Measurements from ENCODE around the gene MYOD1.

DNA sequence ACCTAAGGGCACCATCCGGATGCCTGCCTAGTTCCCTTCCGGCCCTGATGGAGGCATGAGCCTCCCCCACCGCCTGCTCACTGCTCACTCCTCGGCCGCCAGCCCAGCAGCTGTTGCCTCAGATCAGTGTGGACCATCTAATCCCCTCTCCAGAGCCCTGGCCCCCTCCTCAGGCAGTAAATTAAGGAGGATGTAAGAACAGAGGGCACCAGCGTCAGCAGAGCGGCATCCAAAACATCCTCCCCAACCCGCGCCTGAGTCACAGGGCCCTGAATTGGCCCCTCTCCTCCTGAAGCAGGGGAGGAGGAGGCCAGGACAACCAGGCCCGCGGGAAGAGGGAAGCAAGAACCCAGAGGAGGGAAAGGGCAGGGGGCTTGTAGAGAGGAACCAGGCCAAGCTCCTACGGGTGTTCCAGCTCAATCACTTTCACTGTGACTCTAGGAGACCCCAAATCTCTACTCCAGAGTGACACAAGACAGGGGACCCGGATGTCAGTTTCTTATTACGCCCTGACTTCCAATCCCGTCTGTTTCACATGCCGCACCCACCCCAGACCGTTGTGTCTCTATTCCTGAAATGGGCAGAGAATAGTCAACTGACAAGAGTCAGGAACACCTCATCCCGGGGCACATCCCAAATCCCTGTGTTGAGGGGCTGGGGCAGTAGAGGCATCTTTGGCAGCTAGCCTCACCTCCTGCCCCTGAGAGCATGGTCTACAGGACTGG lies 31.3 kb upstream of the MYOD1 start:
- TF ChIP-seq, protein P1, sequence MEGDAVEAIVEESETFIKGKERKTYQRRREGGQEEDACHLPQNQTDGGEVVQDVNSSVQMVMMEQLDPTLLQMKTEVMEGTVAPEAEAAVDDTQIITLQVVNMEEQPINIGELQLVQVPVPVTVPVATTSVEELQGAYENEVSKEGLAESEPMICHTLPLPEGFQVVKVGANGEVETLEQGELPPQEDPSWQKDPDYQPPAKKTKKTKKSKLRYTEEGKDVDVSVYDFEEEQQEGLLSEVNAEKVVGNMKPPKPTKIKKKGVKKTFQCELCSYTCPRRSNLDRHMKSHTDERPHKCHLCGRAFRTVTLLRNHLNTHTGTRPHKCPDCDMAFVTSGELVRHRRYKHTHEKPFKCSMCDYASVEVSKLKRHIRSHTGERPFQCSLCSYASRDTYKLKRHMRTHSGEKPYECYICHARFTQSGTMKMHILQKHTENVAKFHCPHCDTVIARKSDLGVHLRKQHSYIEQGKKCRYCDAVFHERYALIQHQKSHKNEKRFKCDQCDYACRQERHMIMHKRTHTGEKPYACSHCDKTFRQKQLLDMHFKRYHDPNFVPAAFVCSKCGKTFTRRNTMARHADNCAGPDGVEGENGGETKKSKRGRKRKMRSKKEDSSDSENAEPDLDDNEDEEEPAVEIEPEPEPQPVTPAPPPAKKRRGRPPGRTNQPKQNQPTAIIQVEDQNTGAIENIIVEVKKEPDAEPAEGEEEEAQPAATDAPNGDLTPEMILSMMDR (IDR thresholded peaks at IDR 0.05; ENCODE audit: low read length): no peak
- TF ChIP-seq EZH2 (optimal IDR thresholded peaks at IDR 0.05; ENCODE audit: low read depth, low read length): no peak
